Mucosa of descending colon (tissue), 3 donors: Measurements from ENCODE around the gene LYPD8. TPM values are rescaled to one million over a fixed set of nuclear protein-coding genes. Genes with fewer than 3 reads are reported as not detected.

Experiments
- ATAC-seq: fragments of 200-7000 bp; cut with Tn5 transposase; one replicate; pipeline ENCODE4 v1.9.1; 2020; ENCODE audit warnings: mild to moderate bottlenecking, moderate library complexity
- DNase-seq, 3 donors: peaks; one replicate each; pipeline ENCODE4 v3.0.0-alpha.2; 2020
- H3K36me3 ChIP-seq: fragments of 200-600 bp; one replicate; pipeline ENCODE4 v1.8.0; 2021; ENCODE audit warnings: low read depth, mild to moderate bottlenecking
- H3K4me1 ChIP-seq: fragments of 200-600 bp; one replicate; pipeline ENCODE4 v1.8.0; 2021; ENCODE audit warnings: low read depth, mild to moderate bottlenecking
- H3K4me3 ChIP-seq: fragments of 200-600 bp; one replicate; pipeline ENCODE4 v1.8.0; 2021; ENCODE audit warnings: mild to moderate bottlenecking
- H3K9me3 ChIP-seq: fragments of 200-600 bp; one replicate; pipeline ENCODE4 v1.8.0; 2021; ENCODE audit warnings: mild to moderate bottlenecking
- intact Hi-C, 2 donors: fragments of 100-400 bp; cut with DNase I in 1 of 2; cut with micrococcal nuclease in 1 of 2; formaldehyde crosslinking; loops; one replicate each; pipeline versions ENCODE4 v1.11.0 to v1.11.1; 2022; cut with DNase I, micrococcal nuclease
- total RNA-seq, 3 donors: library from RNA; stranded (reverse); fragmentation: NEBNext Ultra II Directional in 2 of 3; extraction: Animal tissue kit (Norgen Biotek cat#: 25700) in 2 of 3; gene quantifications; one replicate each; pipeline versions ENCODE4 v1.2.1 to v1.2.4, GENCODE V29; 2021 to 2023
- TF ChIP-seq, protein P1 (sequence below): fragments of 200-600 bp; IDR thresholded peaks from one replicate; pipeline ENCODE4 v1.8.0; 2022; ENCODE audit warnings: antibody characterized with exemption, mild to moderate bottlenecking
- donor health status: DM: no; HTN: no; CAD: no; lungs with moderate emphysema.
- donor health status: DM: no; HTN: no; CAD: no.
- donor health status: DM: no; HTN: yes; CAD: no.

Gene LYPD8
- total RNA-seq, 3 donors from 2014 or later, result 235 to 700 (median 647) TPM

GRCh38 chr1:248779350-248779749 is 23.8 kb upstream of the LYPD8 start:
- Histone ChIP-seq H3K9me3 (peaks cover 6% of the 10 kb centered on the region), H3K4me3 (no peak overlapping the region), H3K36me3 (no peaks in the 10 kb centered on the region), H3K4me1 (peaks cover 3% of the 10 kb centered on the region)
- intact Hi-C loops, result no loop called here
- no peak for DNase-seq
- no peak for ATAC-seq
- TF ChIP-seq, protein P1, sequence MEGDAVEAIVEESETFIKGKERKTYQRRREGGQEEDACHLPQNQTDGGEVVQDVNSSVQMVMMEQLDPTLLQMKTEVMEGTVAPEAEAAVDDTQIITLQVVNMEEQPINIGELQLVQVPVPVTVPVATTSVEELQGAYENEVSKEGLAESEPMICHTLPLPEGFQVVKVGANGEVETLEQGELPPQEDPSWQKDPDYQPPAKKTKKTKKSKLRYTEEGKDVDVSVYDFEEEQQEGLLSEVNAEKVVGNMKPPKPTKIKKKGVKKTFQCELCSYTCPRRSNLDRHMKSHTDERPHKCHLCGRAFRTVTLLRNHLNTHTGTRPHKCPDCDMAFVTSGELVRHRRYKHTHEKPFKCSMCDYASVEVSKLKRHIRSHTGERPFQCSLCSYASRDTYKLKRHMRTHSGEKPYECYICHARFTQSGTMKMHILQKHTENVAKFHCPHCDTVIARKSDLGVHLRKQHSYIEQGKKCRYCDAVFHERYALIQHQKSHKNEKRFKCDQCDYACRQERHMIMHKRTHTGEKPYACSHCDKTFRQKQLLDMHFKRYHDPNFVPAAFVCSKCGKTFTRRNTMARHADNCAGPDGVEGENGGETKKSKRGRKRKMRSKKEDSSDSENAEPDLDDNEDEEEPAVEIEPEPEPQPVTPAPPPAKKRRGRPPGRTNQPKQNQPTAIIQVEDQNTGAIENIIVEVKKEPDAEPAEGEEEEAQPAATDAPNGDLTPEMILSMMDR, result no peak

DNA sequence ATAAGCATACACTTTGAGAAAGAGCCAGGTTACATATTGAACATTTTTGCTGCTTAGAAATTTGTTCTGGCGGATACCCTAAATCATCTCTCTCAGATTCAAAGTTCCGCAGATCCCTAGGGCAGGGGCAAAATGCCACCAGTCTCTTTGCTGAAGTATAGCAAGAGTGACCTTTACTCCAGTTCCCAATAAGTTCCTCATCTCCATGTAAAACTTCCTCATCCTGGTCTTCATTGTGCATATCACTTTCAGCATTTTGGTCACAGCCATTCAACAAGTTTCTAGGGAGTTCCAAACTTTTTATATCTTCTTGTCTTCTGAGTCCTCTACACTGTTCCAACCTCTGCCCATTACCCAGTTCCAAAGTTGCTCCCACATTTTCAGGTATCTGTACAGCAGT is 23.3 kb upstream of the LYPD8 start:
- H3K4me3 ChIP-seq, result no peak overlapping the region

DNA sequence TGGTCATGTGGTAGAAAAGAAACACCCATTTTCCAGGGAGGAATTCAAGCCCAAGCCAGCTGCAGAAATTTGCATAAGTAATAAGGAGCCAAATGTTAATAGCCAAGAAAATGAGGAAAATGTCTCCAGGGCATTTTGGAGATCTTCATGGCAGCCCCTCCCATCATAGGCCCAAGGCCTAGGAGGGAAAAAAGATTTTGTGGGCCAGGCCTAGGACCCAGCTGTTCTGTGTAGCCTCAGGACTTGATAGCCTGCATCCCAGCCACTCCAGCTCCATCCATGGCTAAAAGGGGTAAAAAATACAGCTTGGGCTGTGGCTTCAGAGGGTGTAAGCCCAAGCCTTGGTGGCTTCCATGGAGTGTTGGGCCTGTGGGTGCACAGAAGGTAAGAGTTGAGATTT is 21.4 kb upstream of the LYPD8 start:
- ATAC-seq, result no peak
- Histone ChIP-seq H3K9me3 (peaks cover 6% of the 10 kb centered on the region), H3K4me1 (no peaks in the 10 kb centered on the region), H3K4me3 (no peak overlapping the region), H3K36me3 (no peaks in the 10 kb centered on the region)
- DNase-seq, result no peak
- TF ChIP-seq, protein P1, result no peak
- intact Hi-C loops, result no loop called here

More for the DNA sequence above, 23.3 kb upstream of the LYPD8 start:
- DNase-seq, result no peak
- Histone ChIP-seq H3K9me3 (peaks cover 6% of the 10 kb centered on the region), H3K36me3 (no peaks in the 10 kb centered on the region), H3K4me1 (peaks cover under 1% of the 10 kb centered on the region)
- no peak for ATAC-seq
- TF ChIP-seq, protein P1, result no peak
- intact Hi-C loops, result no loop called here

GRCh38 chr1:248775441-248775840 is 19.9 kb upstream of the LYPD8 start:
- H3K36me3 ChIP-seq, result no peaks in the 10 kb centered on the region
- H3K9me3 ChIP-seq, result peaks cover 6% of the 10 kb centered on the region
- TF ChIP-seq, protein P1, result no peak
- no peaks in the 10 kb centered on the region for H3K4me1 ChIP-seq
- intact Hi-C loops, result no loop called here
- DNase-seq (no peak), ATAC-seq (no peak)
- no peak overlapping the region for H3K4me3 ChIP-seq

DNA sequence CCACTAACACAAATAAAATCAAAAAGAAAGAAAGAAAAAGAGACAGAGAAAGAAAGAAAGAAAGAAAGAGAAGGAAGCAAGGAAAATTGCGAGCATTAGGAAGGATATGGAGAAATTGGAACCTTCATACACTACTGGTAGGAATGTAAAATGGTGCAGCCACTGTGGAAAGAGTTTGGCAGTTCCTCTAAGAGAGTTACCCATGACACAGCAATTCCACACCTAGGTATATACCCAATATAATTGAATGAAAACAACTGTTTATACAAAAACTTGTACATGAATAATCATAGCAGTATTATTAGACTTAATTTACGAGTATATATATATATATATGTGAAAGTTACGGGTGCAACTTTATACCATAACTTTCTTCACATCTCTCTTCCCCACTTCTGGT is 4.1 kb upstream of the LYPD8 start:
- H3K4me3 ChIP-seq, result no peak overlapping the region
- peaks cover 27% of the 10 kb centered on the region for H3K4me1 ChIP-seq
- intact Hi-C loops, result no loop called here
- DNase-seq, result no peak
- no peaks in the 10 kb centered on the region for H3K9me3 ChIP-seq
- no peak for ATAC-seq
- TF ChIP-seq, protein P1, result no peak
- no peaks in the 10 kb centered on the region for H3K36me3 ChIP-seq

DNA sequence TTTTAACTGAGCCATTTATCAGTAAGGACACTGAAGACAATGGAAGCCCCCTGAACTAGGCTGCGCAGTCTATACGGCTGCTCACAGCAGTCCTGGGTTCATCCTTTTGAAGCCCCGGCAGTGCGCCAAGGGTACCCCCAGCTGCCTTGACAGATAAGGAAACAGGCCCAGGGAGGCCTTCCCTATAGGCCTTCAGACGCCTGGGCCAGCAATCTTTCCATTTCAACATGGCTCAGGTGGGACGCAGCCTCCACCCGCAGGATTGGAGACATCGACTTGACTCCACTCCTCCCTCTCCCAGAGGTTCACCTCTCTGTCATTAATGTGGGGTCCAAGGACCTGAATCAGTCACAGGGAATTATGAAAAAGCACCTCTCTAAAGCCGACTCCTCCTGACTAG is 2.8 kb upstream of the LYPD8 start:
- H3K9me3 ChIP-seq, result no peaks in the 10 kb centered on the region
- DNase-seq (no peak), ATAC-seq (no peak)
- no peak overlapping the region for H3K4me3 ChIP-seq
- H3K4me1 ChIP-seq, result peaks cover 27% of the 10 kb centered on the region
- H3K36me3 ChIP-seq, result no peaks in the 10 kb centered on the region
- TF ChIP-seq, protein P1, result no peak
- intact Hi-C loops, result no loop called here
